Measurements from ENCODE around the gene ANAPC13. TPM values are rescaled to one million over a fixed set of nuclear protein-coding genes. Genes with fewer than 3 reads are reported as not detected.
A peak's percentile ranks its signal among the peaks of the same experiment; 100 is the strongest.

ANAPC13 gene
- total and polyA plus RNA-seq, 2 of the 4 experiments (the other 2 are of a cell fraction): 43.4 to 62.9 TPM

DNA sequence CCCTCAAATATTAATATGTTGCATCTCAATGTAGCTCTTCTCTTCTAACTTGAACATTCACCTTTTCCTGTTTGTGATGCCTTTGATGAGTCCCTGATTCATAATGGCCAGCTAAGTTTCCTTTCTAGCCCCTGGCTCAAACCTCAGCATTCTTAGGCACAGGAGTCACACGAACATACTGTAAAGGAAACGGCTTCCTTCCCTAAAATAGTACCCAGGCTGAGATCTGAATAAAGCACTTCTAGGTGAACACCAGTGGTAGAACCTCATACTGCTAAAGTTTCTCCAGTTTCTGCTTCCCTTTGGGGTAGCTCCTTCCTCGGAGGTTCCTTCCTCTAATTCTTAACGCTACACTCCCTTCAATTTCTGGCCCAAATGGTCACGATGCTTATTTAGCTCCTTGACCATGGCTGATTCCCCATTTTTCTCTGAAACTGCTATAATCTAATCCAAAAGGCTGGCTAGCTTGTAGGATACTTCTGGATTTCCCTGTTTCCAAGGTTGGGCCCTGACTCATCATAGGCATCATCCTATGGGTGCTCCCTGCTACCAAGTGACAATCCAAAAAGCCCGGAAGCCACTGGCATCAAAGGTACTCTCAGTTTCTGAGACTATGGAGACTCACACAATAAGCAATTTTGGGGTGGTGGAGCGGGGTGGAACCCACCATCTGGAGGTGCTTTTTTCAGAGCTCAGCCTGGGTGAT lies 2.4 kb downstream of the ANAPC13 start (continued):
- TF ChIP-seq CTCF (conservative IDR thresholded peaks at IDR 0.05; ENCODE audit: low read depth, low read length): no peak
- no peak for TF ChIP-seq RAD21 (IDR thresholded peaks at IDR 0.05; ENCODE audit: low read length)
- 0 out of 2 replicates have a peak, but pooled peaks have one; percentile 4 for TF ChIP-seq MAFK (IDR thresholded peaks at IDR 0.05; ENCODE audit: low read depth, low read length)

All from IMR-90 (cell line).